ENCODE data around the gene CUL7. TPM values are rescaled to one million over a fixed set of nuclear protein-coding genes. Genes with fewer than 3 reads are reported as not detected.

Gene CUL7
- 26.7 TPM for total RNA-seq

GRCh38 chr6:43053545-43054205, at the start of gene CUL7:
Gene CUL7, minus strand, starts transcription at chr6:43053851. Its CDS starts 1,063 bp downstream, at chr6:43052788.
- peak; percentile 69 to 96 for DNase-seq (ENCODE audit: low spot score in 2 of 2)
- peak within 1 kb of the TSS; percentile 71 for H3K4me3 ChIP-seq
- peak within 1 kb of the TSS; percentile 87 to 98 for H3K27ac ChIP-seq
- H3K36me3 ChIP-seq, result peaks cover 9 to 27% of the 10 kb centered on the region in 2 donors
- no peaks in the 10 kb centered on the region for H3K9me3 ChIP-seq
- intact Hi-C loops (cut with DNase I), result loop anchor here (1.0 to 5.0 kb wide), 5 partner anchors 67 to 151 kb away; partner anchors contain the start of genes CNPY3, PEX6 and PPP2R5D
- H3K27me3 ChIP-seq, result no peaks in the 10 kb centered on the region
- no peak for TF ChIP-seq CTCF (IDR thresholded peaks at IDR 0.05)
- H3K4me1 ChIP-seq, result peaks cover 5 to 22% of the 10 kb centered on the region in 2 donors

DNA sequence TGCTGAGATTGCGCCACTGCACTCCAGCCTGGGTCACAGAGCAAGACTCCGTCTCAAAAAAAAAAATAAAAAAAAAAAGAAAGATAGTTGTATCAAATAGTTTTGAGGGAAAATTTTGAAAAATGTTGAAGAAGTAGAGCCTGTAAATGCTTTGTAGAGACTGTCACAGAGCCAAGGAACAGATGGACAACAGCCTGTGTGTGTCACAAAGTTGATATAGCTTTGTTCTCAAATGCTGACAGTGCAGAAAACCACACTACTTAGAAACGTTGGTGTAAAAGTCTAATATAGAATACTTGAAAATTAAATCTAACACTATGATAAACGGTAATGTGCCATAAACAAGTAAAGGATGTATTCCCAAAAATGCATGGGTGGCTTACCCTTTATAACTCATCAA, 47.8 kb upstream of the CUL7 start:
- Histone ChIP-seq H3K27me3 (no peaks in the 10 kb centered on the region), H3K4me1 (peaks cover under 1 to 7% of the 10 kb centered on the region in 2 donors), H3K4me3 (no peak overlapping the region), H3K27ac (no peak overlapping the region), H3K36me3 (no peaks in the 10 kb centered on the region), H3K9me3 (no peaks in the 10 kb centered on the region)
- intact Hi-C loops (cut with DNase I), result no loop called here
- no peak for TF ChIP-seq CTCF (IDR thresholded peaks at IDR 0.05)
- no peak for DNase-seq (ENCODE audit: low spot score in 2 of 2)

GRCh38 chr6:43097502-43097901, 43.9 kb upstream of the CUL7 start:
- Histone ChIP-seq H3K36me3 (no peaks in the 10 kb centered on the region), H3K27me3 (no peaks in the 10 kb centered on the region), H3K4me1 (peaks cover 3 to 12% of the 10 kb centered on the region in 2 donors), H3K4me3 (no peak overlapping the region), H3K27ac (no peak overlapping the region), H3K9me3 (no peaks in the 10 kb centered on the region)
- intact Hi-C loops (cut with DNase I), result no loop called here
- no peak for DNase-seq (ENCODE audit: low spot score in 2 of 2)
- no peak for TF ChIP-seq CTCF (IDR thresholded peaks at IDR 0.05)

DNA sequence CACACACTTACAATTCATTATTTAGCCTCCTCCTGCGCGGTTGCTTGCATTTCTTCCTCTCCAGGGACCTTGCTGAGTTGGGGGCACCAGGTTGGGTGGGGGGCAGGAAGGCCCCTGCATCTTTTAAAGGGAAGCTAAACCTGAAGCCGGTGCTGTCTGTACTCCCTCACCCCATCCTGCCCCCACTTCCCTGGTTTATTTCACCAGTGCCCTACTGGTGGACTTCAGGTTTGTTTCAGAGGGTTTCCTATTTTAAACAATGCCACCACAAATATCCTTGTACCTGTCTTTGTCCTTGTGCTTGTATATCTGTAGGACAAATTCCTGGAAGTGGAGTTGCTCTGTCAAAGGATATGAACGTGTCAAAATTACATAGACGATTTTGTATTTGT, 43.4 kb upstream of the CUL7 start:
- H3K27ac ChIP-seq, result peak overlapping the region in 1 of 2 donors; percentile 45
- H3K4me1 ChIP-seq, result peaks cover 3 to 12% of the 10 kb centered on the region in 2 donors
- H3K36me3 ChIP-seq, result no peaks in the 10 kb centered on the region

GRCh38 chr6:43096451-43097097, 42.9 kb upstream of the CUL7 start:
- no peak for TF ChIP-seq CTCF (IDR thresholded peaks at IDR 0.05)
- peak in 1 of 2 donors; percentile 67 for DNase-seq (ENCODE audit: low spot score in 2 of 2)
- Histone ChIP-seq H3K27ac (peak overlapping the region in 1 of 2 donors; percentile 45), H3K9me3 (no peaks in the 10 kb centered on the region), H3K4me1 (peaks cover 3 to 12% of the 10 kb centered on the region in 2 donors), H3K4me3 (no peak overlapping the region), H3K27me3 (no peaks in the 10 kb centered on the region), H3K36me3 (no peaks in the 10 kb centered on the region)
- intact Hi-C loops (cut with DNase I), result no loop called here

More for the DNA sequence above, 43.4 kb upstream of the CUL7 start:
- intact Hi-C loops (cut with DNase I), result no loop called here
- H3K9me3 ChIP-seq, result no peaks in the 10 kb centered on the region
- H3K27me3 ChIP-seq, result no peaks in the 10 kb centered on the region
- no peak for DNase-seq (ENCODE audit: low spot score in 2 of 2)
- H3K4me3 ChIP-seq, result no peak overlapping the region
- no peak for TF ChIP-seq CTCF (IDR thresholded peaks at IDR 0.05)
